ENCODE results near the gene IDS. TPM values are rescaled to one million over a fixed set of nuclear protein-coding genes. Genes with fewer than 3 reads are reported as not detected.

The IDS gene
- total and polyA plus RNA-seq, 2 of the 8 experiments (the other 6 are each of a cell fraction or from before 2014, with no cell fraction given): 19.9 to 20.7 TPM

- Histone ChIP-seq H3K14ac (ENCODE audit: insufficient read length) (no peak overlapping the region), H3K9me3 (ENCODE audit: insufficient read depth in 2 of 2, low read depth in 1 of 2, low read length in 1 of 2) (no peaks in the 10 kb centered on the region), H2BK15ac (ENCODE audit: low read length) (no peak overlapping the region), H3K9ac (replicated peaks in 1 of 4; ENCODE audit: extremely low read depth in 1 of 4, low read depth in 3 of 4, low read length in 3 of 4) (no peak overlapping the region), H3K79me1 (ENCODE audit: low read depth, low read length) (no peaks in the 10 kb centered on the region), H3K56ac (replicated peaks; ENCODE audit: insufficient read length, low read depth, low read length) (no peak overlapping the region), H2BK20ac (ENCODE audit: low read length) (no peak overlapping the region), H4K8ac (ENCODE audit: extremely low read depth, insufficient read depth, low read length) (no peak overlapping the region), H2AK5ac (ENCODE audit: low read depth, low read length) (no peak overlapping the region), H3K23ac (ENCODE audit: insufficient read length) (no peak overlapping the region), H3K27me3 (replicated peaks in 1 of 4; ENCODE audit: control insufficient read depth in 3 of 4, extremely low read depth in 1 of 4, insufficient read depth in 3 of 4, low read length in 3 of 4) (no peaks in the 10 kb centered on the region; a peak in 1 of 7 replicates), H4K5ac (ENCODE audit: insufficient read length, low read depth, low read length) (no peak overlapping the region), H3K4ac (replicated peaks; ENCODE audit: insufficient read length, low read depth, low read length) (no peak overlapping the region), H3K79me2 (ENCODE audit: control insufficient read depth in 1 of 2, insufficient read depth in 2 of 2, low read length in 2 of 2) (no peaks in the 10 kb centered on the region), H3K27ac (ENCODE audit: low read depth, low read length) (no peak overlapping the region), H4K20me1 (replicated peaks in 1 of 2; ENCODE audit: control insufficient read depth in 1 of 2, insufficient read depth in 2 of 2, low read length in 2 of 2) (no peaks in the 10 kb centered on the region), H2BK120ac (replicated peaks; ENCODE audit: low read depth, low read length) (no peak overlapping the region), H3K4me2 (ENCODE audit: insufficient read depth in 1 of 2, low read depth in 2 of 2, low read length in 2 of 2) (peak overlapping the region; percentile 89 to 94), H4K91ac (replicated peaks; ENCODE audit: insufficient read length, low read length) (no peak overlapping the region), H3K4me3 (ENCODE audit: extremely low read depth in 1 of 4, insufficient read depth in 2 of 4, low read depth in 3 of 4, low read length in 4 of 4) (peak overlapping the region; percentile 46 to 68 (median 58)), H2BK5ac (ENCODE audit: low read depth, low read length) (no peak overlapping the region), H3K23me2 (ENCODE audit: low read depth, low read length) (peaks cover 9% of the 10 kb centered on the region; the same call in 1 of the 2 replicates), H3K18ac (ENCODE audit: extremely low read depth, low read length) (no peak overlapping the region), H3K4me1 (replicated peaks in 1 of 4; ENCODE audit: control insufficient read depth in 3 of 4, insufficient read depth in 4 of 4, low read length in 3 of 4) (peaks cover 0 to 7% (median 4%) of the 10 kb centered on the region in 4 experiments; a peak in 3 of 7 replicates), H2BK12ac (ENCODE audit: low read depth, low read length) (no peak overlapping the region), H3K36me3 (ENCODE audit: control insufficient read depth in 2 of 4, insufficient read depth in 4 of 4, low read length in 3 of 4) (no peaks in the 10 kb centered on the region), H2AFZ (ENCODE audit: low read length) (0 out of 2 replicates have a peak overlapping the region, but pooled peaks have one; percentile 81)
- DNase-seq (ENCODE audit: low read depth in 1 of 2, low spot score in 2 of 2) (no peak), FAIRE-seq (no peak)
- ChIA-PET CTCF (ENCODE audit: partially characterized antibody) (interaction anchor here (1.6 kb wide), 1 partner anchor 13 kb away, joined by 5 read pairs; no protein-coding TSS in a partner anchor), POLR2A (ENCODE audit: partially characterized antibody) (no interaction called here)
- no peak for TF ChIP-seq RXRA (IDR thresholded peaks at IDR 0.05; ENCODE audit: insufficient read depth, low read depth, low read length)
- no peak for TF ChIP-seq TAF7 (optimal IDR thresholded peaks at IDR 0.05; ENCODE audit: borderline replicate concordance, low read depth, low read length)
- 27% methylated on average over 10 of the region's 13 CpGs; no CpG with 5 or more reads in 1 of the 2 experiments for WGBS, 2 experiments (ENCODE audit: extremely low coverage in 1 of 2, insufficient coverage in 1 of 2, insufficient read length in 1 of 2, insufficient replicate concordance in 2 of 2, low coverage in 1 of 2, low lambda C conversion rate in 2 of 2, missing lambda C conversion rate in 1 of 2)
Measured at GRCh38 chrX:149541521-149542047, 36.5 kb upstream of the IDS start.

All from H1 (cell line).